HG03025 (cell line): ENCODE data around the gene ETAA1.

ENCODE experiments used
- ATAC-seq: cut with Tn5 transposase; IDR thresholded peaks from one replicate; pipeline ENCODE4 v1.9.1; 2021; ENCODE audit warnings: mild to moderate bottlenecking, moderate library complexity; ENCODE audit not compliant: unreplicated experiment, low FRiP score

Gene ETAA1

GRCh38 chr2:67436221-67436620 lies 39.1 kb downstream of the ETAA1 start:
- ATAC-seq: no peak

- ATAC-seq: no peak
Measured at GRCh38 chr2:67437114-67437513, 40.0 kb downstream of the ETAA1 start.

- ATAC-seq: no peak
Measured at GRCh38 chr2:67438337-67438736, 41.2 kb downstream of the ETAA1 start.

- ATAC-seq: no peak
Measured at GRCh38 chr2:67445652-67446268, 48.6 kb downstream of the ETAA1 start.

- no peak for ATAC-seq
Measured at GRCh38 chr2:67446491-67446911, 49.4 kb downstream of the ETAA1 start.

- ATAC-seq: no peak
Measured at GRCh38 chr2:67448648-67449047, 51.5 kb downstream of the ETAA1 start.

- no peak for ATAC-seq
Measured at GRCh38 chr2:67451086-67451832, 54.1 kb downstream of the ETAA1 start.

- ATAC-seq: no peak
Measured at GRCh38 chr2:67453310-67453709, 56.2 kb downstream of the ETAA1 start.

- no peak for ATAC-seq
Measured at GRCh38 chr2:67455219-67456142, 58.3 kb downstream of the ETAA1 start.

GRCh38 chr2:67456428-67456827 lies 59.3 kb downstream of the ETAA1 start:
- no peak for ATAC-seq

GRCh38 chr2:67457699-67458098 lies 60.6 kb downstream of the ETAA1 start:
- ATAC-seq: no peak

- ATAC-seq: no peak
Measured at GRCh38 chr2:67459761-67460160, 62.6 kb downstream of the ETAA1 start.
